Kidney epithelial cell (primary cell): Measurements from ENCODE around the gene ZEB2. TPM values are rescaled to one million over a fixed set of nuclear protein-coding genes. Genes with fewer than 3 reads are reported as not detected.

Source experiments
- DNase-seq: peaks from one replicate; pipeline ENCODE4 v3.0.0-alpha.2; 2010; ENCODE audit warnings: low read depth
- H3K27me3 ChIP-seq: 2 replicates; pipeline ENCODE4 v1.6.0; 2011; ENCODE audit warnings: low read length; ENCODE audit not compliant: control insufficient read depth, insufficient read depth
- H3K36me3 ChIP-seq: 2 replicates; pipeline ENCODE4 v1.5.1; 2011; ENCODE audit warnings: low read length; ENCODE audit not compliant: control insufficient read depth, insufficient read depth
- H3K4me3 ChIP-seq: 2 replicates; pipeline ENCODE4 v1.5.1; 2011; ENCODE audit warnings: low read depth, mild to moderate bottlenecking, control low read depth, low read length
- total RNA-seq: library from RNA; depleted of rRNA; stranded (reverse); fragments of >200 nt; gene quantifications from 2 replicates; pipeline ENCODE4 v1.2.3, GENCODE V29; 2015
- TF ChIP-seq, protein P1 (sequence below): IDR thresholded peaks from 2 replicates; pipeline ENCODE4 v1.5.1; 2011; ENCODE audit warnings: mild to moderate bottlenecking, moderate library complexity, low read length, control low read depth, inconsistent platforms; ENCODE audit not compliant: insufficient read depth, poor library complexity, severe bottlenecking

The ZEB2 gene
- total RNA-seq, 1 donor from 2014 or later, result 14.7 TPM

DNA sequence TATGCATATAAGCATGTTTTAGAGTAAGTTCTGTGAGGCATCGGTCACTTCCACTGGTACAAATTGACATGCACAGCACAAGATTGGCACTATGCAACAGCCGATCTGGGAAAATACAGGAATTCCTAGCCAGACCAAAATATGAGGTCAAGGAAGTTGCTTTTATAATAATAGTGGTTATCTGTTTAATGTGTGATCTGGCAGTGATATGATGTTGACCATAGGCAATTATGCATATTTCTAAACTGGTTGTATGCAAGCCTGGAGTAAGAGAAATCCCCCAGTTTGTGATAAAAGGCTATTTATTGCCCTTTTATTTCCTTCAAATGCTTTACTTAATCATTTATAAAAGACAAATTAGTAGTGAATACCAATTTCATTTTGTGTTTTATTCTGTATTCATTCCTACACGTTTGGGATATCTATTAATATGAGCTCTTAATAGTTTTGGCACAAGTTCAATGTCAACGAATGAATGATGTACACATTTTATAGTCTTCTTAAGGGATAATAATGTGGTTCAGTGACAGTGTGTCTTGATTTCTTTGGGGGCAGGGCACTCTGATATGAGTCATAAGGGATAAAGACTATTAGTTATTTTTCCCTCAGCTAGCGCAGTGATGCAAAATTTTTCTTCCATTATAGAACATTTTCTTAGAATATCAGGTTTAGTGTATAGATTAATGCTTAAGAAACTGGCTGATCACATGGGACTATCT lies 34.7 kb upstream of the ZEB2 start:
- TF ChIP-seq, protein P1, sequence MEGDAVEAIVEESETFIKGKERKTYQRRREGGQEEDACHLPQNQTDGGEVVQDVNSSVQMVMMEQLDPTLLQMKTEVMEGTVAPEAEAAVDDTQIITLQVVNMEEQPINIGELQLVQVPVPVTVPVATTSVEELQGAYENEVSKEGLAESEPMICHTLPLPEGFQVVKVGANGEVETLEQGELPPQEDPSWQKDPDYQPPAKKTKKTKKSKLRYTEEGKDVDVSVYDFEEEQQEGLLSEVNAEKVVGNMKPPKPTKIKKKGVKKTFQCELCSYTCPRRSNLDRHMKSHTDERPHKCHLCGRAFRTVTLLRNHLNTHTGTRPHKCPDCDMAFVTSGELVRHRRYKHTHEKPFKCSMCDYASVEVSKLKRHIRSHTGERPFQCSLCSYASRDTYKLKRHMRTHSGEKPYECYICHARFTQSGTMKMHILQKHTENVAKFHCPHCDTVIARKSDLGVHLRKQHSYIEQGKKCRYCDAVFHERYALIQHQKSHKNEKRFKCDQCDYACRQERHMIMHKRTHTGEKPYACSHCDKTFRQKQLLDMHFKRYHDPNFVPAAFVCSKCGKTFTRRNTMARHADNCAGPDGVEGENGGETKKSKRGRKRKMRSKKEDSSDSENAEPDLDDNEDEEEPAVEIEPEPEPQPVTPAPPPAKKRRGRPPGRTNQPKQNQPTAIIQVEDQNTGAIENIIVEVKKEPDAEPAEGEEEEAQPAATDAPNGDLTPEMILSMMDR, result no peak
- no peak for DNase-seq

GRCh38 chr2:144553379-144553778 lies 33.5 kb upstream of the ZEB2 start:
- Histone ChIP-seq H3K4me3 (no peak overlapping the region), H3K36me3 (no peaks in the 10 kb centered on the region), H3K27me3 (no peaks in the 10 kb centered on the region)
- peak; percentile 67 for DNase-seq
- TF ChIP-seq, protein P1, result no peak

More for the DNA sequence above, 34.7 kb upstream of the ZEB2 start:
- H3K4me3 ChIP-seq, result no peak overlapping the region
- no peaks in the 10 kb centered on the region for H3K36me3 ChIP-seq
- H3K27me3 ChIP-seq, result no peaks in the 10 kb centered on the region

GRCh38 chr2:144552821-144553220 lies 32.9 kb upstream of the ZEB2 start:
- TF ChIP-seq, protein P1, result no peak
- Histone ChIP-seq H3K4me3 (no peak overlapping the region), H3K36me3 (no peaks in the 10 kb centered on the region), H3K27me3 (no peaks in the 10 kb centered on the region)
- no peak for DNase-seq

GRCh38 chr2:144550911-144551310 lies 31.0 kb upstream of the ZEB2 start:
- DNase-seq, result peak; percentile 7
- H3K4me3 ChIP-seq, result no peak overlapping the region
- TF ChIP-seq, protein P1, result no peak
- H3K27me3 ChIP-seq, result no peaks in the 10 kb centered on the region
- no peaks in the 10 kb centered on the region for H3K36me3 ChIP-seq

DNA sequence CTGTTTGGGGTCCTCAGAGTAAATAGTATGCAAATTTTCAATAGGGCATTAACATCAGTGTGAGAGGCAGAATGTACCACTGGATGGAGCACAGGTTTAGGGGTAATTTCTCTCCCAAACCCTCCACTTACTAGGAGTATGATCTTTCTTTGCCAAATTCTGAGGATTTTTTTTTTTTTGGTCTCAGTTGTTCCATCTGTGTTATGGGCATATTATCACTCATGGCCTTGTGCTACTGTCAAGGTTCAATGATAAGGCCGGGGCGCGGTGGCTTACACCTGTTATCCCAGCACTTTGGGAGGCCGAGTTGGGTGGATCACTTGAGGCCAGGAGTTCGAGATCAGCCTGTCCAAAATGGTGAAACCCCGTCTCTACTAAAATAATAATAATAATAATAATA lies 30.2 kb upstream of the ZEB2 start:
- TF ChIP-seq, protein P1, result no peak
- no peak overlapping the region for H3K4me3 ChIP-seq
- DNase-seq, result no peak
- no peaks in the 10 kb centered on the region for H3K27me3 ChIP-seq
- H3K36me3 ChIP-seq, result no peaks in the 10 kb centered on the region
